Epidermal melanocyte (primary cell): ENCODE measurements around the gene RBBP7.

ENCODE experiments used
- DNase-seq: peaks from one replicate; pipeline ENCODE4 v3.0.0; 2011; ENCODE audit warnings: low spot score; ENCODE audit not compliant: insufficient read length

The RBBP7 gene

GRCh38 chrX:16827225-16827624 is 42.9 kb downstream of the RBBP7 start:
- no peak for DNase-seq

- peak; percentile 32 for DNase-seq
Observed at GRCh38 chrX:16826207-16826606, 44.0 kb downstream of the RBBP7 start.

- no peak for DNase-seq
Observed at GRCh38 chrX:16825264-16826035, 44.7 kb downstream of the RBBP7 start.

- no peak for DNase-seq
Observed at GRCh38 chrX:16822723-16823122, 47.4 kb downstream of the RBBP7 start.

- no peak for DNase-seq
Observed at GRCh38 chrX:16819634-16820033, 50.5 kb downstream of the RBBP7 start.

- no peak for DNase-seq
Observed at GRCh38 chrX:16814597-16814996, 55.6 kb downstream of the RBBP7 start.

GRCh38 chrX:16807976-16808542 is 62.1 kb downstream of the RBBP7 start:
- peak; percentile 32 for DNase-seq

GRCh38 chrX:16807548-16807947 is 62.6 kb downstream of the RBBP7 start:
- DNase-seq: no peak

- DNase-seq: no peak
Observed at GRCh38 chrX:16804923-16805464, 65.2 kb downstream of the RBBP7 start.

- DNase-seq: peak; percentile 22
Observed at GRCh38 chrX:16797841-16798240, 72.3 kb downstream of the RBBP7 start.

- DNase-seq: no peak
Observed at GRCh38 chrX:16797358-16797757, 72.8 kb downstream of the RBBP7 start.

GRCh38 chrX:16796298-16796697 is 73.9 kb downstream of the RBBP7 start:
- no peak for DNase-seq
